ENCODE results near the gene ZMYM3. TPM values are rescaled to one million over a fixed set of nuclear protein-coding genes. Genes with fewer than 3 reads are reported as not detected.

The ZMYM3 gene
- total RNA-seq, 4 donors from 2014 or later = 13.2 to 21.0 (median 17.4) TPM

DNA sequence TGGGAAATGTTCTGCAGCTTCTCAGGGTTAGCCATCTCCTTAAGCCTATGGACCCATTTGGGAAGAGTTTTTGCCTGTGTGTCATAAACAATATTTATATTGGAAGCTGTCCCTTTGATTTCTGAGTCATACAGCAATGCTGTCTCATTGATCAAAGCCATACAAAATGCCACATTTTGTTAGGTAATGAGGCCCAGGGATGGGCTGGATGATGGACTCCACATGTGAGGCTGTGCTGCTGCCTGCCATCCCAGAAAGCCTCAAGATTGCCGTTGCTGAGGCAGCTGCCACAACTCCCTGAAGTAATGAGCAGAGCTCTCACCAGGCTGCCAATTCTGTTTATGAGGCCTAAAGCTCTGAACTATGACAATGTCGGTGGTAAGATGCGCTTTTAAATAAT is 43.1 kb downstream of the ZMYM3 start:
- H3K27me3 ChIP-seq = no peaks in the 10 kb centered on the region
- WGBS, 2 donors = 46 to 79% methylated on average over 3 of the region's 3 CpGs
- DNase-seq (ENCODE audit: low spot score in 2 of 2) = no peak
- no peaks in the 10 kb centered on the region for H3K4me1 ChIP-seq
- H3K36me3 ChIP-seq = no peaks in the 10 kb centered on the region
- no peak overlapping the region for H3K27ac ChIP-seq
- TF ChIP-seq, protein P1, sequence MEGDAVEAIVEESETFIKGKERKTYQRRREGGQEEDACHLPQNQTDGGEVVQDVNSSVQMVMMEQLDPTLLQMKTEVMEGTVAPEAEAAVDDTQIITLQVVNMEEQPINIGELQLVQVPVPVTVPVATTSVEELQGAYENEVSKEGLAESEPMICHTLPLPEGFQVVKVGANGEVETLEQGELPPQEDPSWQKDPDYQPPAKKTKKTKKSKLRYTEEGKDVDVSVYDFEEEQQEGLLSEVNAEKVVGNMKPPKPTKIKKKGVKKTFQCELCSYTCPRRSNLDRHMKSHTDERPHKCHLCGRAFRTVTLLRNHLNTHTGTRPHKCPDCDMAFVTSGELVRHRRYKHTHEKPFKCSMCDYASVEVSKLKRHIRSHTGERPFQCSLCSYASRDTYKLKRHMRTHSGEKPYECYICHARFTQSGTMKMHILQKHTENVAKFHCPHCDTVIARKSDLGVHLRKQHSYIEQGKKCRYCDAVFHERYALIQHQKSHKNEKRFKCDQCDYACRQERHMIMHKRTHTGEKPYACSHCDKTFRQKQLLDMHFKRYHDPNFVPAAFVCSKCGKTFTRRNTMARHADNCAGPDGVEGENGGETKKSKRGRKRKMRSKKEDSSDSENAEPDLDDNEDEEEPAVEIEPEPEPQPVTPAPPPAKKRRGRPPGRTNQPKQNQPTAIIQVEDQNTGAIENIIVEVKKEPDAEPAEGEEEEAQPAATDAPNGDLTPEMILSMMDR (IDR thresholded peaks at IDR 0.05) = no peak
- TF ChIP-seq EP300 (IDR thresholded peaks at IDR 0.05) (no peak), POLR2A (IDR thresholded peaks at IDR 0.05) (no peak)
- no peak overlapping the region for H3K4me3 ChIP-seq
- H3K9me3 ChIP-seq = no peaks in the 10 kb centered on the region

DNA sequence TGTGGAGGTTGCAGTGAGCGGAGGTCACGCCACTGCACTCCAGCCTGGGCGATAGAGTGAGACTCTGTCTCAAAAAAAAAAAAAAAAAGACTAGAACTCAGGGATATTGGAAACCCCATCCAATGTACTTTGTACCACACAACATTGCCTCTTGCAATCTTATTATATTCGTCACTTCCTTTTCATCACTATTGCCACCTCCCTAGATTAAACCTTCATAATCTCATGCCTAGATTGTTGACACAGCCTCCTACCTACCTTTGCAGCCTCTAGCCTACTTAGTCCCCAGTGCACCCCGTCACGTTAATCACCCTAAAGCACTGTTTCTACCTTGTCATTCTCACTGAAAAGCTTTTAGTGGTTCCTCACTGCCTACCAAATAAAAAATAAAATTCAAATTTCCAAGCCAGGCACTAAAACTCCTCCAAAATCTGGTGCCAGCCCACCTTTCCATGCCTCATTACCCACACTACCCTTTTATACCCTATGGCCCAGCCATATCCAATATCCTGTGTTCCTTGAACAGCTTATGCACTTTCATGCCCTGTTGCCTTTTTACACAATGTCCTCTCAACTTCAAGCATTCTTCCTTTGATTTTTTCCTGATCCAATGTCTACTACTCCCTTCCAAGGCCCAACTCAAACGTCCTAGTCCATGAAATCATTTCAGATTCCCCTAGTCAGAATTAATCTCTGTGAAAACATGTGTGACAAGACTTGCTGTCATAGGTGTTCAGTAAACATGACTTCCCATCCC is 54.5 kb downstream of the ZMYM3 start:
- no peaks in the 10 kb centered on the region for H3K27me3 ChIP-seq
- H3K4me3 ChIP-seq = no peak overlapping the region
- no peak for DNase-seq (ENCODE audit: low spot score in 2 of 2)
- 78 to 88% methylated on average over 7 of the region's 7 CpGs for WGBS, 2 donors
- no peaks in the 10 kb centered on the region for H3K36me3 ChIP-seq
- no peaks in the 10 kb centered on the region for H3K4me1 ChIP-seq
- H3K27ac ChIP-seq = no peak overlapping the region
- TF ChIP-seq POLR2A (IDR thresholded peaks at IDR 0.05) (no peak), EP300 (IDR thresholded peaks at IDR 0.05) (no peak)
- TF ChIP-seq, protein P1 (IDR thresholded peaks at IDR 0.05) = no peak
- no peaks in the 10 kb centered on the region for H3K9me3 ChIP-seq

DNA sequence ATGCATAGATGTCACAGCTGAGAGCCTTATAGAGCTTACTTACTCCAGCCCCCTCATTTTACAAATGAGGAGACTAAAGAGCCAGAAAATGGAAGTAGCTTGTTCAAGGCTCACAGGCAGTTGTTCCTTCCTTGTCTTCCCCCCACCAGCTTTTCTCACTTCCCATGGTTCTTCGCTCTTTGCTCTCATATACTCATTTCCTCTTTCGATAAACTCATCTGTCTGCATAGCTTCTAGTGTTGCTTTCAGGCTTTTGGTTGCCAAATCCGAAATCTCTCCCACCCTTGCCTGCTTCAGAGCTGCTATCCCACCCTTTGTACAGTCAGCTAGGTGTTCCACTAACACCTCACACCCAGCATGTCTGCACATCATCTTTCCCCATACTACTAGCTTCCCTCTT is 55.9 kb downstream of the ZMYM3 start:
- TF ChIP-seq EP300 (IDR thresholded peaks at IDR 0.05) (no peak), POLR2A (IDR thresholded peaks at IDR 0.05) (no peak)
- TF ChIP-seq, protein P1 (IDR thresholded peaks at IDR 0.05) = no peak
- no peak for DNase-seq (ENCODE audit: low spot score in 2 of 2)
- Histone ChIP-seq H3K4me3 (peak overlapping the region in 2 of 4 donors; percentile 24 to 33), H3K4me1 (no peaks in the 10 kb centered on the region), H3K27ac (peak overlapping the region in 1 of 4 donors; percentile 26), H3K27me3 (no peaks in the 10 kb centered on the region), H3K36me3 (no peaks in the 10 kb centered on the region), H3K9me3 (no peaks in the 10 kb centered on the region)
- WGBS, 2 donors = 64 to 89% methylated on average over 3 of the region's 3 CpGs

DNA sequence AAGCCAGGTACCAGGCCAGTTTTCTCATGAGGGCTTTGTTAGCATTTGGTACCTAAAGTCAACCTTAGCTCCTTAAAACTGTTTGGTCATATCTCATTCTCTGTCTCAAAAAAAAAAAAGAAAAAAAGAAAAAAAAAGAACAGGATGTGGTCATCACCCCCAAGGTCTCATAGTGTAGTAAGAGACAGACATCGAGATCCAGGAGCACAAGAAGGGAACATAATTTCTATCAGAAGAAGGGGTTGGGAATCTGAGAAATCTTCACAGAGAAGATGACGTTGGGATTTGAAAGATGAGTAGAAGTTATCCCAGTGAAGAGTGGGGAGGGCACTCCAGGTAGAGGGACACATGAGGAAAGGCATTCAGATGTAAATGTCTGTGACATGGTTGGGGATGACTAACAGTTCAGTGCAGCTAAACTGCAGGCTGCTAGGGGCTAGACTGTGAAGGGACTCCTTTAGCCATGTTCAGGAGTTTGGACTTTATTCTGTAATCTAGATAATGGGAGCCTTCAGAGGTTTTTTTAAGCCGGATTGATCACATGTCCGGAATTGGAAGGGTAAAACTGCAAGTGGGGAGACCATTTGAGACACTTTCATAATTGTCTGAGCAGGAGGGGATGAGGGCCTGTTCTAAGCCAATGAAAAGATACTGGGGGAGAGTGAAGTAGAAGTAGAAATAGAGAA is 57.8 kb downstream of the ZMYM3 start:
- H3K4me3 ChIP-seq = no peak overlapping the region
- no peak for DNase-seq (ENCODE audit: low spot score in 2 of 2)
- H3K4me1 ChIP-seq = no peaks in the 10 kb centered on the region
- no peak overlapping the region for H3K27ac ChIP-seq
- TF ChIP-seq EP300 (IDR thresholded peaks at IDR 0.05) = no peak
- no peak for TF ChIP-seq POLR2A (IDR thresholded peaks at IDR 0.05)
- TF ChIP-seq, protein P1 (IDR thresholded peaks at IDR 0.05) = no peak
- no peaks in the 10 kb centered on the region for H3K36me3 ChIP-seq
- no peaks in the 10 kb centered on the region for H3K9me3 ChIP-seq
- no peaks in the 10 kb centered on the region for H3K27me3 ChIP-seq
- 44 to 60% methylated on average over 4 of the region's 4 CpGs for WGBS, 2 donors

DNA sequence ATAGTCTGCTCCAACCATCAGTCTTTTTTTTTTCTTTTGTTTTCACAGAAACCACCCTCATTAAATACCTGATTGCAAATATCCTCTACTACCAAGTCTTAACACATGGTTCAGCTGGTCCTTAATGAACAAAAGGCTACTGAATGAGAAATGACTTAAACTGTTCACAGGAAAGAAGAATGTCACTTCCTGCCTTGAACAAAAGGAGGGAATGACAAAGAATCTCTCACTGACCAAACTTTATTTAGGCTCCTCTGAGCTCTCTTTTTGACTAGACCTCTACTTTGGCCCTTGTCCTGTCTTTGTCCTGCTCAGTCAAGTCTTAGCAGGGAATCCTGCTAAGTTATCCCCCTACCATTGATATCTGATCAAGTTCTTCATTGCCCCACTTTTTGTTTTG is 62.7 kb downstream of the ZMYM3 start:
- H3K4me1 ChIP-seq = no peaks in the 10 kb centered on the region
- H3K27me3 ChIP-seq = no peaks in the 10 kb centered on the region
- DNase-seq (ENCODE audit: low spot score in 2 of 2) = no peak
- no peak overlapping the region for H3K4me3 ChIP-seq
- TF ChIP-seq POLR2A (IDR thresholded peaks at IDR 0.05) (no peak), EP300 (IDR thresholded peaks at IDR 0.05) (no peak)
- TF ChIP-seq, protein P1 (IDR thresholded peaks at IDR 0.05) = no peak
- no peaks in the 10 kb centered on the region for H3K36me3 ChIP-seq
- H3K9me3 ChIP-seq = no peaks in the 10 kb centered on the region
- H3K27ac ChIP-seq = no peak overlapping the region
